HUES6 (cell line): ENCODE data around the gene ATP8A2.

Source experiments
- H3K27ac ChIP-seq: 2 replicates; pipeline ENCODE4 v1.7.0; 2013; ENCODE audit warnings: low read depth, mild to moderate bottlenecking, low read length, inconsistent platforms
- H3K27me3 ChIP-seq: 2 replicates; pipeline ENCODE4 v1.6.1; 2013; ENCODE audit warnings: low read length; ENCODE audit not compliant: control insufficient read depth, insufficient read depth
- H3K36me3 ChIP-seq: 2 replicates; pipeline ENCODE4 v1.6.1; 2013; ENCODE audit warnings: low read length; ENCODE audit not compliant: control insufficient read depth, insufficient read depth
- H3K4me1 ChIP-seq: 2 replicates; pipeline ENCODE4 v1.6.1; 2013; ENCODE audit warnings: low read length; ENCODE audit not compliant: control insufficient read depth, insufficient read depth
- H3K4me3 ChIP-seq: 2 replicates; pipeline ENCODE4 v1.5.1; 2013; ENCODE audit warnings: low read depth, low read length
- H3K9ac ChIP-seq: one replicate; pipeline ENCODE4 v1.6.1; 2013; ENCODE audit warnings: mild to moderate bottlenecking, low read length
- H3K9me3 ChIP-seq: 2 replicates; pipeline ENCODE4 v1.6.1; 2013; ENCODE audit warnings: low read depth, low read length; ENCODE audit not compliant: control insufficient read depth, insufficient read depth

ATP8A2 gene

DNA sequence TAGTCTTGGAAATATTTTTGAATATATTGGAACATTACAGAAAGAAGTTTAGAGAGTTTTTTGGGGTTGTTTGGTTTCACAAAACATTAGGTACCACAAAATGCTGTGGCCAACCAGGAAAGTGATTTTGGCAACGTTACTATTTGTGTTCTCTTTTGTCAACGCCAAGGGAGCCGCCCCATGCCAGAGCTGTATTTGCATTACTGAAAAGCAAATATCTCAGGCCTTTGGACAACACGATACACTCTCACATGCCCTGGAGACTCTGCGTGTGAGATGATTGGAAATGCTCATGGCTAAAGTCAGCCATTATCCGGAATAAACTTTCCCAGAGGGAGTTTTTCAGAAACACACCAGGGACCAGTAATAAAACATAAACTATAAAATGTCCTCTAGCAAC lies 355.5 kb downstream of the ATP8A2 start:
- H3K27ac ChIP-seq: no peak overlapping the region
- H3K27me3 ChIP-seq: no peaks in the 10 kb centered on the region
- H3K4me1 ChIP-seq: peaks cover 7% of the 10 kb centered on the region; the same call in 1 of the 2 replicates
- H3K4me3 ChIP-seq: no peak overlapping the region
- H3K36me3 ChIP-seq: no peaks in the 10 kb centered on the region
- H3K9me3 ChIP-seq: no peaks in the 10 kb centered on the region
- no peak overlapping the region for H3K9ac ChIP-seq

DNA sequence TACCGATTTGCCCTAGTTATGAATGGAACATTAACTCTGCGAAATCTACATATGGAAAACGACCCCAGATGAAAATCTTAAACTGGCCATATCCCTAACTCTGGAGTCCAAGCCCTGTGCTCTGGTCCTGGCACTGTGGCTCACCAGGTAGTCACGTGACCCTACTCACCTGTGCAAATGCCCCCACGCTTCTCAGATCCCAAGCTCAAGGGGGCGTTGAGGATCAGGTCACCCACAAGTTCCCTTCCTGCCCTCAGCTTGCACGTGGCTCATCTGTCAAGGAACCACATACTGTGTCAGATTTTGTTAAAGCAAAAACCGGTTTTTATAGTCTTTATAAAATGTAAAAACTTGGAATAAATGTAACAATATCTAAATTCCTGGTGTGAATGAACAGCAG lies 356.0 kb downstream of the ATP8A2 start:
- H3K27me3 ChIP-seq: no peaks in the 10 kb centered on the region
- no peak overlapping the region for H3K4me3 ChIP-seq
- H3K4me1 ChIP-seq: peaks cover 7% of the 10 kb centered on the region; the same call in 1 of the 2 replicates
- no peaks in the 10 kb centered on the region for H3K36me3 ChIP-seq
- H3K27ac ChIP-seq: no peak overlapping the region
- H3K9ac ChIP-seq: no peak overlapping the region
- H3K9me3 ChIP-seq: no peaks in the 10 kb centered on the region

DNA sequence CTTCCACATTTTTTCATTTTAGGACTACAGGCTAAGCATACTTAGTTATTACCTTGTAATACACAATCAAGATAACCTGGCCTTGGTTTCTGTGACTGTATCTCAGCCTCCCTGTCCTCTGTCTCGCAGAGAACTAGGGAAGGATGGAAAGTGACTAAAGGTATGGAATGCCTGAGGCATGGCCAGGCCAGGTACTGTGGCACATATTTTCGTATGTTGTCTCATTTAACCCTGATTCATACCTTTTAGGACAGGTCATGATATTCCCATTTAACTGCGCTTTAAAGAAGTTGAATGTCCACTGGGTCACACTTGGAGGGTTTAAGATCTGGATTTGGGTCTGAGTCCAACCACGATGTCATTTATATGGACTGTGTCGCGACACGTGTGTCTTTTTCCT lies 357.4 kb downstream of the ATP8A2 start:
- Histone ChIP-seq H3K4me1 (peaks cover 13% of the 10 kb centered on the region), H3K27me3 (no peaks in the 10 kb centered on the region), H3K27ac (no peak overlapping the region), H3K36me3 (no peaks in the 10 kb centered on the region), H3K9me3 (no peaks in the 10 kb centered on the region), H3K4me3 (no peak overlapping the region), H3K9ac (no peak overlapping the region)

DNA sequence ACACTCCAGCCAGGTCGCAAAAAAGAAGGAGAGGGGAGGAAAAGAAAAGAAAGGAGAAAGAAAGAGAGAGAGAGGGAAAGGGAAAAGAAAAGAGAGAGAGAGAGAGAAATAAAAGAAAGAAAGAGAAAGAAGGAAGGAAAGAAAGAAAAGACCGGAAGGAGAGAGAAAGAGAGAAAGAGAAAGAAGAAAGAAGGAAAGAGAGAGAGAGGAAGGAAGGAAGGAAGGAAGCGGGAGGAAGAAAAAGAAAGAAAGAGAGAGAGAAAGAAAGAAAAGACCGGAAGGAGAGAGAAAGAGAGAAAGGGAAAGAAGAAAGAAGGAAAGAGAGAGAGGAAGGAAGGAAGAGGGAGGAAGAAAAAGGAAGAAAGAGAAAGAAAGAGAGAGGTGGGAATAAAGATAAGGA lies 359.3 kb downstream of the ATP8A2 start:
- Histone ChIP-seq H3K9me3 (no peaks in the 10 kb centered on the region), H3K4me3 (no peak overlapping the region), H3K27me3 (no peaks in the 10 kb centered on the region), H3K9ac (no peak overlapping the region), H3K36me3 (no peaks in the 10 kb centered on the region), H3K27ac (no peak overlapping the region), H3K4me1 (peaks cover 14% of the 10 kb centered on the region)

GRCh38 chr13:25731536-25731935 lies 359.8 kb downstream of the ATP8A2 start:
- no peak overlapping the region for H3K27ac ChIP-seq
- H3K9me3 ChIP-seq: no peaks in the 10 kb centered on the region
- H3K27me3 ChIP-seq: no peaks in the 10 kb centered on the region

DNA sequence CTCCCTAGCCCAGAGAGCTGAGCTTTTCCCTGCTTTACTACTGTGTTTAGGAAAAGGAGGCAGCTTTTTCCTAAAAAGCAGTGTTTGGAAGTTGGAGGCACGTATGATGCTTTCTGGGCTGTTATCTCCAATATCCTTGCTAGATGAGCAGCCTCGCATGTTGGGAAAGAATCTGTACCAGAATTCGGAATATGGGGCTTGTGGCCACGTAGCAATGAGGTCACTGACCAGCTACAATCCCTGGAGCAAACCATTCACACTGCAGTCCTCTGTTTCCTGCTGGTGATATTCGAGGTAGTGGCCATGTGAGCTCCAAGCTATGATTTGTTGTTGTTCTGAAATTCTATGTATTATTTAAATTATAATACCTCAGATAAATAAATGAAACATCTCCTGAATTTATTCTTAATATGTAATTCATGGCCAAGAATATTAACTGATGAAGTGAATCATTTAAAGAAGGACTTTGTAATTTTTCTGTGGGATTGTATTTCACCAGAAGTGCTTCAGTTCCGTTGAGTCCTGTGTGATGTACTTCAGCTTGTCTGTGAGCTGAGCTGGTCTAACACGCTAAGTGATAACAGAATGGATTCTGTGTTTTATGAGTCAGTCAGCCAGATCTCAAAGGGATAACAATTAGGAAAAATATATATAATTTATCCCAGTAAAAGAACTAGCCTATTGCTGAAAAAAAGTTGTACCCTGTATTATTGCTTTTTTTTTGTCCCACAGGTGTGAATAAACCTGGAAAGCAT lies 360.5 kb downstream of the ATP8A2 start:
- H3K27ac ChIP-seq: no peak overlapping the region
- peaks cover 14% of the 10 kb centered on the region for H3K4me1 ChIP-seq
- no peaks in the 10 kb centered on the region for H3K9me3 ChIP-seq
- no peak overlapping the region for H3K4me3 ChIP-seq
- H3K27me3 ChIP-seq: no peaks in the 10 kb centered on the region
- H3K9ac ChIP-seq: no peak overlapping the region
- H3K36me3 ChIP-seq: no peaks in the 10 kb centered on the region

More at GRCh38 chr13:25731536-25731935, 359.8 kb downstream of the ATP8A2 start:
- no peaks in the 10 kb centered on the region for H3K36me3 ChIP-seq
- H3K4me3 ChIP-seq: no peak overlapping the region
- peaks cover 14% of the 10 kb centered on the region for H3K4me1 ChIP-seq
- H3K9ac ChIP-seq: no peak overlapping the region

- peaks cover 14% of the 10 kb centered on the region for H3K4me1 ChIP-seq
- H3K27me3 ChIP-seq: no peaks in the 10 kb centered on the region
- H3K4me3 ChIP-seq: no peak overlapping the region
- no peak overlapping the region for H3K9ac ChIP-seq
- H3K9me3 ChIP-seq: no peaks in the 10 kb centered on the region
- no peak overlapping the region for H3K27ac ChIP-seq
- no peaks in the 10 kb centered on the region for H3K36me3 ChIP-seq
These were observed 361.3 kb downstream of the ATP8A2 start for GRCh38 chr13:25733001-25733491.

- Histone ChIP-seq H3K36me3 (no peaks in the 10 kb centered on the region), H3K27me3 (no peaks in the 10 kb centered on the region), H3K27ac (no peak overlapping the region)
These were observed 362.1 kb downstream of the ATP8A2 start for GRCh38 chr13:25733696-25734435.

GRCh38 chr13:25738342-25739196 lies 366.8 kb downstream of the ATP8A2 start:
- Histone ChIP-seq H3K4me1 (peaks cover 12% of the 10 kb centered on the region), H3K27me3 (no peaks in the 10 kb centered on the region), H3K9ac (no peak overlapping the region), H3K9me3 (no peaks in the 10 kb centered on the region), H3K27ac (no peak overlapping the region), H3K4me3 (no peak overlapping the region), H3K36me3 (no peaks in the 10 kb centered on the region)

More at GRCh38 chr13:25733696-25734435, 362.1 kb downstream of the ATP8A2 start:
- Histone ChIP-seq H3K4me1 (peaks cover 18% of the 10 kb centered on the region), H3K9me3 (no peaks in the 10 kb centered on the region), H3K4me3 (no peak overlapping the region), H3K9ac (no peak overlapping the region)

DNA sequence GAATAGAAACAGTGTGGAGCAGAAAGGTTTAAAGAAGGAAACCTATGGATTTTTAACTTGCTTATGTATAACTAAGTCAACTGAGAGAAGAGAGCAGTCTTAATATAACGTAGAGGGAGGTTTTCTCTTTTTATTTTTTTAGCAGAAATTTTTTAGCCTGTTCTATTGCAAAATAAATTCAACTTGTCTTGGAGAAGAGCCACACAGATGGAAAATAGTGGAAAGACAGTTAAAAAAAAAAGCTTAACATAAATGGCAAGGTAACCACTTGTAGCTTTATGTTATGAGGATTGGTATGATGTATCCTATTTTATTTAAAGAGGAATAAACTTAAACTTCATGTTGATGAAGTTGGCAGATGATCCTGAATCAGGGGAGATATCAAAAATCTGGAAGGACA lies 367.6 kb downstream of the ATP8A2 start:
- no peaks in the 10 kb centered on the region for H3K9me3 ChIP-seq
- H3K4me3 ChIP-seq: no peak overlapping the region
- peaks cover 5% of the 10 kb centered on the region; the same call in 1 of the 2 replicates for H3K4me1 ChIP-seq
- no peaks in the 10 kb centered on the region for H3K27me3 ChIP-seq
- no peak overlapping the region for H3K27ac ChIP-seq
- no peaks in the 10 kb centered on the region for H3K36me3 ChIP-seq
- no peak overlapping the region for H3K9ac ChIP-seq
